ENCODE measurements around the gene SCNN1G. TPM values are rescaled to one million over a fixed set of nuclear protein-coding genes. Genes with fewer than 3 reads are reported as not detected.

SCNN1G gene
- 0.10 and 0.33 TPM in 2 replicates for total RNA-seq

GRCh38 chr16:23182679-23183542 lies at the start of gene SCNN1G:
TSS of gene SCNN1G (plus strand) at chr16:23182745. CDS start at chr16:23186272, 3,527 bp downstream.

GRCh38 chr16:23149267-23149992 lies 33.1 kb upstream of the SCNN1G start, which contains the start of gene USP31:
TSS of gene USP31 (minus strand) at chr16:23149452. CDS start at chr16:23149270, 182 bp downstream.

Other genes starting within 250 kb of the SCNN1G start
- 27.1 and 28.9 TPM in 2 replicates for gene USP31, start 33.3 kb upstream of the SCNN1G start, total RNA-seq
- gene SCNN1B, start 119.6 kb downstream of the SCNN1G start, total RNA-seq = 0.29 and 1.6 TPM in 2 replicates